CD14-positive monocyte (primary cell): ENCODE data around the gene NFE2L2. TPM values are rescaled to one million over a fixed set of nuclear protein-coding genes. Genes with fewer than 3 reads are reported as not detected.

Source experiments
- DNase-seq, 3 donors: peaks; one replicate each; pipeline ENCODE4 v3.0.0-alpha.2; 2011 to 2022
- H2AFZ ChIP-seq: 2 replicates; pipeline ENCODE4 v1.6.0; 2012; ENCODE audit warnings: mild to moderate bottlenecking, low read depth, low read length, inconsistent platforms; ENCODE audit not compliant: insufficient read depth, poor library complexity, severe bottlenecking
- H3K27ac ChIP-seq, 2 donors: 1 replicate in 1 of 2; 2 replicates in 1 of 2; pipeline ENCODE4 v1.5.1; 2012 to 2013; ENCODE audit warnings: low read length in 2 of 2, control low read depth in 1 of 2, inconsistent platforms in 1 of 2, low read depth in 1 of 2, mild to moderate bottlenecking in 1 of 2
- H3K27me3 ChIP-seq, 2 donors: one replicate each; pipeline versions ENCODE4 v1.6.0 to v1.6.1; 2011 to 2013; ENCODE audit warnings: low read length in 2 of 2; ENCODE audit not compliant: control insufficient read depth in 2 of 2, insufficient read depth in 2 of 2
- H3K36me3 ChIP-seq, 2 donors: replicated peaks in 1 of 2; 1 replicate in 1 of 2; 2 replicates in 1 of 2; pipeline versions ENCODE4 v1.5.1 to v1.6.1; 2012 to 2013; ENCODE audit warnings: low read length in 2 of 2, control low read depth in 1 of 2, inconsistent platforms in 1 of 2, mild to moderate bottlenecking in 1 of 2; ENCODE audit not compliant: insufficient read depth in 2 of 2, control insufficient read depth in 1 of 2
- H3K4me1 ChIP-seq, 2 donors: 1 replicate in 1 of 2; 2 replicates in 1 of 2; pipeline versions ENCODE4 v1.5.1 to v1.6.1; 2012 to 2013; ENCODE audit warnings: low read length in 2 of 2, control low read depth in 1 of 2, inconsistent platforms in 1 of 2, mild to moderate bottlenecking in 1 of 2, moderate library complexity in 1 of 2; ENCODE audit not compliant: insufficient read depth in 2 of 2, control insufficient read depth in 1 of 2
- H3K4me2 ChIP-seq: replicated peaks from 2 replicates; pipeline ENCODE3; 2012; ENCODE audit warnings: low read length, moderate library complexity, mild to moderate bottlenecking; ENCODE audit not compliant: poor library complexity, severe bottlenecking; ENCODE audit errors: extremely low read depth
- H3K4me3 ChIP-seq, 3 experiments: fragments of 200-600 bp in 1 of 3; sonication (generic) in 1 of 3; replicated peaks in 1 of 3; 1 replicate in 2 of 3; 2 replicates in 1 of 3; pipeline ENCODE4 v1.5.1; 2011 to 2013; ENCODE audit warnings: low read length in 3 of 3, mild to moderate bottlenecking in 3 of 3, control low read depth in 2 of 3, low read depth in 2 of 3, inconsistent platforms in 1 of 3, moderate library complexity in 1 of 3
- H3K79me2 ChIP-seq: 2 replicates; pipeline ENCODE4 v1.6.0; 2012; ENCODE audit warnings: mild to moderate bottlenecking, control low read depth, inconsistent platforms, low read length, moderate library complexity; ENCODE audit not compliant: insufficient read depth
- H3K9ac ChIP-seq: 2 replicates; pipeline ENCODE4 v1.6.0; 2017; ENCODE audit warnings: low read length, mild to moderate bottlenecking; ENCODE audit not compliant: insufficient read depth, poor library complexity, severe bottlenecking
- H3K9me3 ChIP-seq, 2 donors: replicated peaks in 1 of 2; 1 replicate in 1 of 2; 2 replicates in 1 of 2; pipeline versions ENCODE4 v1.5.1 to v1.6.1; 2012 to 2013; ENCODE audit warnings: low read length in 2 of 2, control low read depth in 1 of 2; ENCODE audit not compliant: control insufficient read depth in 1 of 2, insufficient read depth in 1 of 2
- H4K20me1 ChIP-seq: 2 replicates; pipeline ENCODE4 v1.6.0; 2012; ENCODE audit warnings: mild to moderate bottlenecking, low read length, control low read depth, moderate library complexity; ENCODE audit not compliant: insufficient read depth
- H3K27ac Mint-ChIP-seq, 7 donors: one replicate each; pipeline ENCODE4 v1.8.0; 2020; ENCODE audit warnings: mild to moderate bottlenecking in 7 of 7, mixed read lengths in 7 of 7, moderate library complexity in 6 of 7, inconsistent platforms in 2 of 7
- H3K27me3 Mint-ChIP-seq, 3 donors: one replicate each; pipeline ENCODE4 v1.8.0; 2021 to 2022; ENCODE audit warnings: low read depth in 3 of 3, mild to moderate bottlenecking in 3 of 3, mixed read lengths in 3 of 3, moderate library complexity in 3 of 3, inconsistent platforms in 1 of 3
- H3K36me3 Mint-ChIP-seq, 2 donors: one replicate each; pipeline ENCODE4 v1.8.0; 2020; ENCODE audit warnings: mixed read lengths in 2 of 2, inconsistent platforms in 1 of 2, mild to moderate bottlenecking in 1 of 2
- H3K4me1 Mint-ChIP-seq: one replicate; pipeline ENCODE4 v1.8.0; 2020; ENCODE audit warnings: mild to moderate bottlenecking, mixed read lengths
- H3K4me3 Mint-ChIP-seq, 2 donors: one replicate each; pipeline ENCODE4 v1.8.0; 2020; ENCODE audit warnings: mild to moderate bottlenecking in 2 of 2, mixed read lengths in 2 of 2, moderate library complexity in 1 of 2
- H3K9me3 Mint-ChIP-seq, 7 donors: one replicate each; pipeline ENCODE4 v1.8.0; 2020 to 2022; ENCODE audit warnings: mixed read lengths in 7 of 7, mild to moderate bottlenecking in 6 of 7, moderate library complexity in 6 of 7, inconsistent platforms in 2 of 7
- WGBS: methylation state at CpG from one replicate; pipeline ENCODE4 v1.1.5; 2013; ENCODE audit warnings: missing lambda C conversion rate; ENCODE audit not compliant: insufficient coverage; 5-methylcytosine and 5-hydroxymethylcytosine counted together
- intact Hi-C, 2 donors: fragments of 100-400 bp; cut with micrococcal nuclease; formaldehyde crosslinking; loops; one replicate each; pipeline versions ENCODE4 v1.15.0 to v1.15.1; 2023
- polyA plus RNA-seq, 3 donors: library from polyadenylated mRNA; depleted of rRNA in 1 of 3; unstranded in 2 of 3; stranded (reverse) in 1 of 3; fragments of 300-500 nt in 2 of 3; fragments of >200 nt in 1 of 3; fragmentation: Illumina TruSeq in 2 of 3; gene quantifications; 1 replicate in 2 of 3; 2 replicates in 1 of 3; pipeline ENCODE4 v1.2.3, GENCODE V29; 2012 to 2021
- TF ChIP-seq, protein P1 (sequence below): fragments of 200-600 bp; IDR thresholded peaks from one replicate; pipeline ENCODE4 v1.8.0; 2022; ENCODE audit warnings: antibody characterized with exemption, mild to moderate bottlenecking

Gene NFE2L2
- polyA plus RNA-seq, 3 donors = 38.7 to 51.6 (median 46.6) TPM

DNA sequence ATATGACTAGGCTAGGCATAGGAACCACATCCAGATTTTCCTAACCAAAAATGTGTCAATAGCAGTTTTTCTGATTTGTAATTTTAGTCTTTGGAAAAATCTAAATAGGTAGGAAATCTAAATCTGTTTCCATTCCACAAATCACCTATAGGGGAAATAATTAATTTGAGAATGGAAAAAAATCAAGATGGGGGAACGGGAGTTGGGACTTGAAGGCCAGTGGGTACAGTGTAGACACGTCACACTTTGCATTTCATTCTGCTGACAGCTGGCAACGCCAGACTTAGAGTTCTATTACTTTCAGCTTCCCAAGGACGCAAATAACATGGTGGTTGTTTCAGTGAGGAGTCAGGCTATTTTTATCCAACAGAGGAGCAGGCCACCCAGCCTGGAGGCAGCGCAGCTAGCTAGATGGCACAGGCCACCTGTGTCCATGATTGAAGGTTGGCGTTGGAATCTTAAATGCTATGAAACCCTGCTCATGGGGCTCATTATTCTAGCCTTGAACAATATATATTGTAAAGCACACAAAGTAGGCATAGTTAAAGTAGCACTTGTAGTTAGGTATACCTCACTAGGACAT lies 28.6 kb downstream of the NFE2L2 start:
- TF ChIP-seq, protein P1, sequence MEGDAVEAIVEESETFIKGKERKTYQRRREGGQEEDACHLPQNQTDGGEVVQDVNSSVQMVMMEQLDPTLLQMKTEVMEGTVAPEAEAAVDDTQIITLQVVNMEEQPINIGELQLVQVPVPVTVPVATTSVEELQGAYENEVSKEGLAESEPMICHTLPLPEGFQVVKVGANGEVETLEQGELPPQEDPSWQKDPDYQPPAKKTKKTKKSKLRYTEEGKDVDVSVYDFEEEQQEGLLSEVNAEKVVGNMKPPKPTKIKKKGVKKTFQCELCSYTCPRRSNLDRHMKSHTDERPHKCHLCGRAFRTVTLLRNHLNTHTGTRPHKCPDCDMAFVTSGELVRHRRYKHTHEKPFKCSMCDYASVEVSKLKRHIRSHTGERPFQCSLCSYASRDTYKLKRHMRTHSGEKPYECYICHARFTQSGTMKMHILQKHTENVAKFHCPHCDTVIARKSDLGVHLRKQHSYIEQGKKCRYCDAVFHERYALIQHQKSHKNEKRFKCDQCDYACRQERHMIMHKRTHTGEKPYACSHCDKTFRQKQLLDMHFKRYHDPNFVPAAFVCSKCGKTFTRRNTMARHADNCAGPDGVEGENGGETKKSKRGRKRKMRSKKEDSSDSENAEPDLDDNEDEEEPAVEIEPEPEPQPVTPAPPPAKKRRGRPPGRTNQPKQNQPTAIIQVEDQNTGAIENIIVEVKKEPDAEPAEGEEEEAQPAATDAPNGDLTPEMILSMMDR = no peak
- H3K27me3 Mint-ChIP-seq = no peaks in the 10 kb centered on the region
- H3K27me3 ChIP-seq = no peaks in the 10 kb centered on the region
- peaks cover 41% of the 10 kb centered on the region for H3K4me1 Mint-ChIP-seq
- H2AFZ ChIP-seq = no peak overlapping the region
- H3K9ac ChIP-seq = no peak overlapping the region
- WGBS = 100% methylated on average over 2 of the region's 6 CpGs
- no peak overlapping the region for H3K4me3 Mint-ChIP-seq
- no peak overlapping the region for H3K4me2 ChIP-seq
- peaks cover 30 to 38% of the 10 kb centered on the region in 2 donors for H3K4me1 ChIP-seq
- H3K36me3 ChIP-seq = peaks cover 33 to 48% of the 10 kb centered on the region in 2 donors
- intact Hi-C loops = no loop called here
- H3K27ac Mint-ChIP-seq = peak overlapping the region in 4 of 7 donors; percentile 38 to 87 (median 73)
- H3K9me3 ChIP-seq = no peaks in the 10 kb centered on the region
- peaks cover 95% of the 10 kb centered on the region for H3K79me2 ChIP-seq
- peaks cover 43 to 52% of the 10 kb centered on the region in 2 donors for H3K36me3 Mint-ChIP-seq
- H3K9me3 Mint-ChIP-seq = no peaks in the 10 kb centered on the region
- H3K4me3 ChIP-seq = no peak overlapping the region
- peaks cover 62% of the 10 kb centered on the region for H4K20me1 ChIP-seq
- H3K27ac ChIP-seq = peak overlapping the region in 1 of 2 donors; percentile 63
- DNase-seq = no peak

DNA sequence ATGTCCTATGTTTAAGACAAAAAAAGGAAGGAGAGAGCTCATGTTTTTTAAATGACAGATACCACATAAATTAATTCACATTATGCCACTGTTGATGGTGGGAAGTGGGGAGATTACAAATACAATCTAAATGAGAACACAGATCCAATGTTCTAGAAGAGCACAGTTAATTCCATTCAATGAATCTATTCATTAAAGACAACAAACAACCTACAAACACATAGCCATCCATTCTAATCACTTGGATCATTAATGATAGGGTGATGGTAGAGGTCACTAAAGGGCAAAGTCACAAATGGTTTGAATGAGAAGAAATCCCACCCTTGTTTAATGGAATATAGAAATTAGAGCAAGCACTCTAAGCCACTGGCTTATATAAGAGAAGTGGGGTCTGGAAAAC lies 30.3 kb downstream of the NFE2L2 start:
- TF ChIP-seq, protein P1 = no peak
- DNase-seq = no peak
- no peaks in the 10 kb centered on the region for H3K9me3 Mint-ChIP-seq
- peaks cover 54 to 63% of the 10 kb centered on the region in 2 donors for H3K36me3 Mint-ChIP-seq
- H3K4me3 Mint-ChIP-seq = no peak overlapping the region
- Histone ChIP-seq H3K27ac (peak overlapping the region in 1 of 2 donors; percentile 30), H3K4me2 (no peak overlapping the region), H2AFZ (no peak overlapping the region), H3K4me1 (peaks cover 16 to 21% of the 10 kb centered on the region in 2 donors), H3K36me3 (peaks cover 45 to 65% of the 10 kb centered on the region in 2 donors), H3K9ac (no peak overlapping the region), H3K4me3 (no peak overlapping the region), H3K79me2 (peaks cover 98% of the 10 kb centered on the region), H3K27me3 (no peaks in the 10 kb centered on the region), H3K9me3 (no peaks in the 10 kb centered on the region), H4K20me1 (peaks cover 76% of the 10 kb centered on the region)
- H3K27ac Mint-ChIP-seq = peak overlapping the region in 4 of 7 donors; percentile 3 to 54 (median 42)
- intact Hi-C loops = no loop called here
- H3K4me1 Mint-ChIP-seq = peaks cover 26% of the 10 kb centered on the region
- H3K27me3 Mint-ChIP-seq = no peaks in the 10 kb centered on the region
